NCI-H226 (cell line): ENCODE results near the gene CCDC181.
"Not testable (repeated sequence)": the region's sequence is repeated elsewhere in the genome, so short reads cannot be mapped to it uniquely, and the experiment has no call there.

ENCODE experiments used
- DNase-seq: peaks from one replicate; pipeline ENCODE4 v3.0.0-alpha.2; 2015

CCDC181 gene

GRCh38 chr1:169427081-169427641 is at the start of gene CCDC181:
CCDC181 (minus strand) TSS chr1:169427474; CDS start chr1:169424927, 2,547 bp downstream.
- no peak for DNase-seq

- DNase-seq, result no peak
Measured at GRCh38 chr1:169475806-169476387, 48.6 kb upstream of the CCDC181 start.

GRCh38 chr1:169474302-169474995 is 47.2 kb upstream of the CCDC181 start:
- no peak for DNase-seq

- no peak for DNase-seq
Measured at GRCh38 chr1:169473347-169473746, 46.1 kb upstream of the CCDC181 start.

- no peak for DNase-seq
Measured at GRCh38 chr1:169472738-169473137, 45.5 kb upstream of the CCDC181 start.

GRCh38 chr1:169468982-169469381 is 41.7 kb upstream of the CCDC181 start:
- no peak for DNase-seq

GRCh38 chr1:169466259-169467230 is 39.3 kb upstream of the CCDC181 start:
- no peak for DNase-seq

GRCh38 chr1:169465281-169465680 is 38.0 kb upstream of the CCDC181 start:
- DNase-seq, result no peak

DNA sequence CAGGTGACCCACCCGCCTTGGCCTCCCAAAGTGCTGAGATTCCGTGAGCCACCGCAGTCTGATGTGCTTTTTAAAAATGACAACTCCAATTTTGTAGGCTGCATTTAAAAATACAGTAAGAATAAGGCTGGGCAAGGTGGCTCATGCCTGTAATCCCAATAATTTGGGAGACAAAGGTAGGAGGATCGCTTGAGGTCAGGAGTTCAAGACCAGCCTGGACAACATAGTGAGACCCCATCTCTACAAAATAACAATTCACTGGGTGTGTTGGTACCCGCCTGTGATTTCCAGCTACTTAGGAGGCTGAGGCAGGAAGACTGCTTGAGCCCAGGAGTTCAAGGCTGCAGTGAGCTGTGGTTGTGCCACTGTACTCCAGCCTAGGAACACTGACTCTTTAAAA is 35.1 kb upstream of the CCDC181 start:
- DNase-seq, result no peak

GRCh38 chr1:169461390-169462000 is 34.2 kb upstream of the CCDC181 start:
- DNase-seq, result no peak

- DNase-seq, result no peak
Measured at GRCh38 chr1:169460191-169460833, 33.0 kb upstream of the CCDC181 start.

DNA sequence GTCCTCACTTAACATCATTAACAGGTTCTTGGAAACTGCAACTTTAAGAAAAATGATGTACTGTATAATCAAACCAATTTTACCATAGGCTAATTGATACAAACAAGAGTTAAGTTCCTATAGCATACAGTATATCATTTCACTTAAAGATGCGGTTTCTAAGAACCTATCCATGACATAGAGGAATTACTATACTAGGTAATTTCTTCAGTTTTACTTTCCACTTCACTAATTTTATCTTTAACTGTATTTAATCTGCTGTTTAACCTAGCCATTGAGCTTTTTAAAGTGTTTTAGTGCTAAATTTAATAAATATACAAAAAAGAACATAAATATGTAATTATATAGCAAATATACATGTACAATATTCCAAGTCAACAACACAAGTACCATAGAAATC is 30.2 kb upstream of the CCDC181 start:
- no peak for DNase-seq

DNA sequence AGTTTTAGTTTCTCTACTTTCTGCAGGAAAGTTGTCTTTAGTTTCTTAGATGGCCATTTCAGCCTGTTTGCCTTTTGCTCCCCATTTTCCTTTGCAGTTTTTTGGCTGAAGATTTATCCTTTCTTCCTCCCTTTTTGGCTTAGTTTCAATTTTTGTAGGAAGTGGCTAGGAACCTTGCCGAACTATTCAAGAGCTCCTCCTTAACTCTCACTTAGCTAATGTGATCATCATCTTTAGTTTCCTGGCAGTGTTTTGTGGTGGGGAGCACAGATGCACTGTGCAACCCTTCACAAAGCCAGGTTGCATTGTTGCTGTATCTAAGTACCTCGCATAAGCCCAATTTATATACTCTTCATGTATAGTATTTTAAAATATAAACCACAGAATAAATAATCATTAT is 28.8 kb upstream of the CCDC181 start:
- DNase-seq, result no peak

- no peak for DNase-seq
Measured at GRCh38 chr1:169452921-169453320, 25.6 kb upstream of the CCDC181 start.

- DNase-seq, result no peak
Measured at GRCh38 chr1:169451218-169451824, 24.0 kb upstream of the CCDC181 start.

GRCh38 chr1:169443923-169444322 is 16.6 kb upstream of the CCDC181 start:
- DNase-seq, result no peak

GRCh38 chr1:169426174-169426705 is 1.0 kb downstream of the CCDC181 start:
- DNase-seq, result no peak

- no peak for DNase-seq
Measured at GRCh38 chr1:169421309-169421708, 6.0 kb downstream of the CCDC181 start.

- no peak for DNase-seq
Measured at GRCh38 chr1:169414952-169415351, 12.3 kb downstream of the CCDC181 start.

DNA sequence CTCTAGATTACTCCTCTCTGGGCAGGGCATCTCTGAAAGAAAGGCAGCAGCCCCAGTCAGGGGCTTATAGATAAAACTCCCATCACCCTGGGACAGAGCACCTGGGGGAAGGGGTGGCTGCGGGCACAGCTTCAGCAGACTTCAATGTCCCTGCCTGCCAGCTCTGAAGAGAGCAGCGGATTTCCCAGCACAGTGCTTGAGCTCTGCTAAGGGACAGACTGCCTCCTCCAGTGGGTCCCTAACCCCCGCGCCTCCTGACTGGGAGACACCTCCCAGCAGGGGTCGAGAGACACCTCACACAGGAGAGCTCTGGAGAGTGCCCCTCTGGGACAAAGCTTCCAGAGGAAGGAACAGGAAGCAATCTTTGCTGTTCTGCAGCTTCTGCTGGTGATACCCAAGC is 18.9 kb downstream of the CCDC181 start:
- DNase-seq, result not testable (repeated sequence)

GRCh38 chr1:169402578-169402977 is 24.7 kb downstream of the CCDC181 start:
- DNase-seq, result not testable (repeated sequence)

DNA sequence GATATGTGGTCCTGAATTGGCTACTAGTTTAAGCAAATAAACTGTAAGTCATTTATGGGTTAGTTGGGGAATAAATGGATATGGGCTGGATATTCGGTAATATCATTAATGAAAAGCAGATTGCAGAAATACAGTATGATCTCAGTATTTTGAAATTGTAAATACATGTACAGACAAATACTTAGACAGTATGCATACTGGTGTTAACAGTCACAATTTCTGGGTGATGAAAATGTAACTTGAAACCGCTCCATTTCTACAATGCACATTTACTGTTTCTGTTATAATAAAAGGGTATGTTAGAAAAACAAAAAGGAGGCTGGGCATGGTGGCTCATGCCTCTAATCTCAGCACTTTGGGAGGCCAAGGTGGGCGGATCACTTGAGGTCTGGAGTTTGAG is 31.3 kb downstream of the CCDC181 start:
- no peak for DNase-seq
